Skeletal muscle tissue (tissue), 4 donors: Measurements from ENCODE around the gene PSMG4. TPM values are rescaled to one million over a fixed set of nuclear protein-coding genes. Genes with fewer than 3 reads are reported as not detected.

Experiments
- H3K27ac ChIP-seq: one replicate; pipeline ENCODE4 v1.7.0; 2013; ENCODE audit warnings: mild to moderate bottlenecking, low read depth, low read length, inconsistent platforms
- H3K27me3 ChIP-seq, 3 donors: one replicate each; pipeline ENCODE4 v1.7.0; 2013; ENCODE audit warnings: low read length in 3 of 3; ENCODE audit not compliant: control insufficient read depth in 3 of 3, insufficient read depth in 3 of 3
- H3K36me3 ChIP-seq, 3 donors: one replicate each; pipeline ENCODE4 v1.7.0; 2013; ENCODE audit warnings: low read length in 3 of 3; ENCODE audit not compliant: control insufficient read depth in 3 of 3, insufficient read depth in 3 of 3
- H3K4me1 ChIP-seq, 3 donors: one replicate each; pipeline ENCODE4 v1.7.0; 2013; ENCODE audit warnings: low read length in 3 of 3, mild to moderate bottlenecking in 3 of 3; ENCODE audit not compliant: control insufficient read depth in 3 of 3, insufficient read depth in 3 of 3
- H3K4me3 ChIP-seq, 3 donors: one replicate each; pipeline ENCODE4 v1.7.0; 2013; ENCODE audit warnings: low read length in 3 of 3
- H3K9ac ChIP-seq, 3 donors: one replicate each; pipeline ENCODE4 v1.7.0; 2013; ENCODE audit warnings: low read length in 3 of 3, mild to moderate bottlenecking in 3 of 3, moderate library complexity in 2 of 3, low read depth in 1 of 3
- H3K9me3 ChIP-seq, 3 donors: one replicate each; pipeline ENCODE4 v1.7.0; 2013; ENCODE audit warnings: low read length in 3 of 3; ENCODE audit not compliant: control insufficient read depth in 3 of 3
- total RNA-seq: library from RNA; depleted of rRNA; stranded (reverse); fragments of >200 nt; gene quantifications from one replicate; pipeline ENCODE4 v1.2.3, GENCODE V29; 2014
- donor health status: Osteomylitis.

Gene PSMG4
- total RNA-seq, 1 donor from 2014 or later, result 16.7 TPM

DNA sequence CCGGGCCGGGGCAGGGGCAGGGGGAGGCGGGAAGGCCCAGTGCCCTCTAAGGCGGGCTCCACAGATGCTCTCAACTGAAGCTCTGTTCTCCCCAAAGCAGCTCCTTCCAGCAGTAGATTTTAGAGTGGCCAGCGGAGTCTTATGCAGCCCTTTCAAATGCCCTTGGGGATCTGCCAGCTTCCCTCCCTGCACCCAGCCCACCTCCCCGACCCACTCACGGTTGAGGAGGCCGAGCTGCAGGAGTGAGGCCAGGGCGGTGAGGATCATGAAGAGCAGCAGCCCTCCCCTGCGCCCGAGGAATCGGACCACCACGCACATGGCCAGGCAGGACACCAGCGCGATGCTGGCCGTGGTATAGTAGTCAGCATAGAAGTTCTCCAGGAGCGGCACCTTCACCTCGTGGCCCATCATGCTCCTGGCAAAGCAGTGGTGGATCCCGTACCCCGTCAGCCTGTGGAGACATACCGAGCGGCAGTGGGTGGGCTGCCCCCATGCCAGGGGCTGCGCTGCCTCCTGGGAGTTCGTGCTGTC is 28.0 kb downstream of the PSMG4 start:
- H3K36me3 ChIP-seq, result peaks cover 0 to 7% (median 3%) of the 10 kb centered on the region in 3 donors
- H3K27ac ChIP-seq, result no peak overlapping the region
- no peaks in the 10 kb centered on the region for H3K27me3 ChIP-seq
- H3K4me3 ChIP-seq, result no peak overlapping the region
- peaks cover 15 to 30% (median 27%) of the 10 kb centered on the region in 3 donors for H3K4me1 ChIP-seq
- H3K9me3 ChIP-seq, result no peaks in the 10 kb centered on the region
- H3K9ac ChIP-seq, result no peak overlapping the region

DNA sequence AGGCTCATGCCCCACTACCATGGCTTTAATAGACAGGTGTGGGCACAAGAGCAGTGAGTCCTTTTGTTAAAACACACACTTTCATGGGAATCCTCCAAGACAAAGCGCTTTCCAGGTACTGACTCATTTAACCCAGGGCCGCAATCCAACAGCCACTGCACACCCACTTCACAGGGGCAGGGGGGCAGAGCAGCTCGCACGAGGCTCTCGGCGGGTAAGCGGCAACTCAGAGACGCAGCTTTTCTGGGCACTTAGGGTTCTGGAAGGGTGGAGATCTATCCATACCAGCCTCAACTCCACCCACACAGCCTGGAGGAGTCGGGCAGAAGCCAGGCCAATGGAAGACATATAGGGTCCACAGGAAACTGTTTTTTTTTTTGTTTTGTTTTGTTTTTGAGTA is 28.6 kb downstream of the PSMG4 start:
- Histone ChIP-seq H3K36me3 (peaks cover 0 to 7% (median 3%) of the 10 kb centered on the region in 3 donors), H3K9me3 (no peaks in the 10 kb centered on the region), H3K4me1 (peaks cover 11 to 24% (median 21%) of the 10 kb centered on the region in 3 donors), H3K9ac (no peak overlapping the region), H3K4me3 (no peak overlapping the region), H3K27ac (no peak overlapping the region), H3K27me3 (no peaks in the 10 kb centered on the region)

DNA sequence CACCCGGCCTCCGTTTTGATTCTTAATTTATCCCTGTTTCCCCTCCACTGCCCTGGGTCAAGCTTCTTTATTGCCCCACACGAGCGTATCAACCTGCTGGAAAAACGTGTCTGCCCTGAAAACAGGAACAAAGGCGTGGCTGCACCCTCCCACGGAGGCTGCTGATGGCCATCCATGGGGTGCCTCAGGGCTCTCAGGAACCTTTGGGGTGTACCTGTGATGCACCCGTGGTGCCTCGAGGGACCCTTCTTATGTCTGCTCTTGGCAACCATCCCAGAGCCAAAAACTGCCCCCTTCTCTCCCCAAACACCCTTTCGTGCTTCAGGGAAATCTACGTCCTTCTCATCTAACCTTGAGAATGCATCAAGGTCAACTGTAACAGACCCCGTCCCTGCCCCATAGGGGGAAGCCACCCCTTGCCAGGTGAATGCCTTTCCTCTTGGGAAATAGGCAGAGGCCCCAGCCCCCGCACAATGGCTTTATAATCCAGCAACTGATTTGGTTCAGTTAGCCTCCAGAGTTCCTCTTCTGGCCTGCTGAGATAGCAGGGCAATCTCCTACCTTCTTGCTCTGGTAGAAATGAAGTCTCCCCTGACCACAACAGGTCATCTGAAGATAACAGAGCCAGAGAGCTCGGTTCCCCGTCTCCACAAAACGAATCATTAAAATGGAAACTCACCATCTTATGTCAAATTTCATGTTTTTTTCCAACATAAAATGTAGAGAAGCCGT is 29.4 kb downstream of the PSMG4 start:
- Histone ChIP-seq H3K9me3 (no peaks in the 10 kb centered on the region), H3K27me3 (no peaks in the 10 kb centered on the region), H3K27ac (no peak overlapping the region), H3K9ac (no peak overlapping the region), H3K4me3 (no peak overlapping the region), H3K36me3 (peaks cover 0 to 7% (median 3%) of the 10 kb centered on the region in 3 donors), H3K4me1 (peaks cover 5 to 17% (median 16%) of the 10 kb centered on the region in 3 donors)

DNA sequence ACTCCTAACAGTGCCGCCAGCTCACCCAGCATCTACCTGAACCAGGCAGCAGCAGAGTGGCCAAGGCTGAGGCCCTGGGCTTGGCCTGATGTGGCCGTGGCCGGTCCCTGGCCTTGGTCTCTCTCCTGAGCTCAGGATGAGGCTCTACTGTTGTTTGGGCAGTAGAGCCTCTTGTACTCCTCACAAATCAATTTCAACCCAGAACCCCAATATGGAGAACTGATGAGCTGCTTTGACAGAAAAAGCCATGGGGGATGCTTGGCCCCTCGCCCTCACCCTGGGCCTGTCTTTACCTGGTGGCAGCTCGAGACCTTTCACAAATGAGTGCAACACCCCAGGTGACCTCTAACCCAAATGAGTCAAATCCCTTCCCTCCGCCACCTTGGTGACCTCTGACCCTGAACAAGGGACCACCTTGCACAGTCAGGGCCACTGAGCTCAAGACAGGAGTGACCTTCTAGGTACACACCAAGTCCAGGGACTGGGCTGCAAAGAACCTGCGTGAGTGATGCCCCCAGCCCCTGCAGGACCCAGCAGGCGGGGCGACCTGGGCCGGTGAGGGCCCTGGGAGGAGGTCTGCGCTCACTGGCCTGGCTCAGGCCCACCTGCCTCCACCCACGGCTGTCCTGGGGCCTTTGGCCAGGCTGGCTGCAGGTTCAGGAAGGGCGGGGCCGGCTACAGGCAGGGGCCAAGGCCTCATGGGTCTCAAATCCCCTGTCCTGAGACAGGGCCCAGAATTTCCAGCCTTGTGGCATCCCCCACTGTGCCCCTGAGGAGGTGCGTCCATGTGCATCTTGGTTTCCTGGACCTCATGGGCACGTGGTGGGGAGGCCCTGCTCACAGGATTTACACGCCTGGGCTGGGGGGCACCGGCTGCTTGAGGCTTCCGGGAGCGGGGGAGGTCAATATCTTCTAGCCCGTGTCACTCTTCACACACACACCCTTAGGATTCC is 30.2 kb downstream of the PSMG4 start:
- no peaks in the 10 kb centered on the region for H3K9me3 ChIP-seq
- peaks cover 0 to 5% (median 1%) of the 10 kb centered on the region in 3 donors for H3K36me3 ChIP-seq
- no peaks in the 10 kb centered on the region for H3K27me3 ChIP-seq
- no peak overlapping the region for H3K27ac ChIP-seq
- H3K4me1 ChIP-seq, result peaks cover 5 to 13% (median 10%) of the 10 kb centered on the region in 3 donors
- H3K4me3 ChIP-seq, result no peak overlapping the region
- H3K9ac ChIP-seq, result no peak overlapping the region

DNA sequence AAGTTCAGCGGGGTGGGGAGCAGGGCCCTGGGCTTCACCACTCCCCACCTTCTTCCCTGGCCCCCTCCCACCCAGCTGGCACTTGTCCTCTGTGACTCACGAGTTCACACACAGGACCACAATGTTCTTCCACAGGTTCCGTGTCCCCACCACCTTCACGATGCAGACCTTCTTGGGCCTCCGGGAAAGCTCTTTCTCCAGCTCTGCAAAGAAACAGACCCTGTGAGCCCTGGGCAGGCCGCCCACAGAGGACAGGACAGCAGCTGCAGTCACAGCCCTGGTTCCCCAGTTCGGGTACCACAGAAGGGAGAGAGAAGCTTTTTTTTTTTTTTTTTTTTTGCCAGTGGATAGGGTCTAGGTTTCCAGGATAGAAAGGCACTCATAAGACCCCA is 30.9 kb downstream of the PSMG4 start:
- Histone ChIP-seq H3K9ac (no peak overlapping the region), H3K27ac (no peak overlapping the region), H3K36me3 (peaks cover 0 to 4% (median 3%) of the 10 kb centered on the region in 3 donors), H3K4me3 (no peak overlapping the region), H3K4me1 (peaks cover 0 to 6% (median 3%) of the 10 kb centered on the region in 3 donors), H3K9me3 (no peaks in the 10 kb centered on the region), H3K27me3 (no peaks in the 10 kb centered on the region)

DNA sequence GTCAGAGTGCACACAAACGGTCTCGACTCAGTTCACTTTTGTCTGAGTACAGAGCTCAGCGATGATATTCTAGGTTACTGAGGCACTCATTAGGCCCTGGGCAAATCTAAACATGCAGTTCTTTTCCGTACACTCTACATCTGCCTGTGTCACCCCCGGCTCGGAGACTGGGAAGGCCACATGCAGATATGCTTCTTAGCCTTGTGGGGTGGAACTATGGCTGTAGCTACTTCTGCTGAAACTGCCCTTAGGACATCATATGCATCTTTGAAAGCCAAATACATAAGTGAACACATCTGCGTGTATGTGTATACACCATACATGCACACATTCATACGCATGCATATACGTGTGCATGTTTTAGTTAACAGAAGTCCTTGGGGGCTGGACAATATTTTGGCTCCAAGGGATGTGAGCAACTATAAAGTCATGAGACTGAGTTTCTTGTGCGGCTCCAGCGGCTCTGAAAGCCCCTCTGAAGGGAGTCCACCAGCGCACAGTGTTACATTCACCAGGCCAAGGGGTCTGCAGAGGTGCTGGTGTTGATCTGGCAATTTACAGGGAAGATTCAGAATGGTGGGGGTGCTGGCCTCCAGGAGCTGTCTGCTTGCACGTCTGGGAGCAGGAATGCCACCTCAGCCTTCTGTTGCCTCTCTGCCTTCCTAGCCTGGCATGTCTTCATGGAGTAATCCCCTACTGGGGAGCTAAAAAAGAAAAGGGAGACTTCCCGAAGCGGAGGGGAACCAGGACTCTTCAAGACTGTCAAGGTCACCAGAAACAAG is 31.6 kb downstream of the PSMG4 start:
- H3K4me1 ChIP-seq, result peaks cover 0 to 9% (median 7%) of the 10 kb centered on the region in 3 donors
- no peak overlapping the region for H3K27ac ChIP-seq
- peaks cover 0 to 4% (median 3%) of the 10 kb centered on the region in 3 donors for H3K36me3 ChIP-seq
- no peak overlapping the region for H3K4me3 ChIP-seq
- no peaks in the 10 kb centered on the region for H3K27me3 ChIP-seq
- no peaks in the 10 kb centered on the region for H3K9me3 ChIP-seq
- H3K9ac ChIP-seq, result no peak overlapping the region

DNA sequence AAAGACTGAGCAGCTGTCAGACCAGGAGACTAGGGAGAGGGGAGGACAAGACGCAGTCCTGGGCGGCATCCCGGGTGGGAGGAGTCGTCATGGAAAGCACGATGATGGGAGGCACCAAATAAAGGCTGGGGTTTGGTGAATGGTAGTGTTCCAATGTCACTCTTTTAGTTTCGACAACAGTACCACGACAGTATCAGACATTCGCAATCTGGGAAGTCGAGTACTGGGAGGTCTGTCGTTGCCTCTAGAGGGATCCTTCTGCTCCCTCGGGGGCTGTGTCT is 32.1 kb downstream of the PSMG4 start:
- no peak overlapping the region for H3K9ac ChIP-seq
- H3K27me3 ChIP-seq, result no peaks in the 10 kb centered on the region
- no peak overlapping the region for H3K27ac ChIP-seq
- peaks cover 3 to 13% (median 11%) of the 10 kb centered on the region in 3 donors for H3K4me1 ChIP-seq
- H3K9me3 ChIP-seq, result no peaks in the 10 kb centered on the region
- H3K4me3 ChIP-seq, result no peak overlapping the region
- peaks cover 0 to 4% (median 3%) of the 10 kb centered on the region in 3 donors for H3K36me3 ChIP-seq

DNA sequence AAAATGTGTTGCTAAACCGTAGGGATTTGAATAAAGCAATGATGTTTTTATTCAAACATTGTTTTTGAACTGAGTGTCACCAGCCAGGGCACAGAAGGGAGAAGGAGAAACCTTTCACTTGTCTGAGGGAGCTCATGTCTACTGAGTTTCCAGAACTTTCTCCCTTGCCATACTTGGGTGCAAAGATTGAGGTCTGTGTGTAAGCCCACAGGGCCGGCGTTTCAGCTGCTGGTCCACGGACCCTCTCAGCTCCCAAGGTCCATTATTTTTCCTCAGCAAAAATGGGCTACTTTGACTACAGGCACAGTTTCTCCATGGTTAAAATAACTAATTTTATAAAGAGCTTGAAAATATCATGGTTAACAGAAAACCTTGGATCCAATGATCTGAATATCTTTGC is 32.6 kb downstream of the PSMG4 start:
- peaks cover 0 to 4% (median 3%) of the 10 kb centered on the region in 3 donors for H3K36me3 ChIP-seq
- H3K27me3 ChIP-seq, result no peaks in the 10 kb centered on the region
- H3K27ac ChIP-seq, result no peak overlapping the region
- no peak overlapping the region for H3K9ac ChIP-seq
- H3K4me3 ChIP-seq, result no peak overlapping the region
- peaks cover 3 to 18% (median 16%) of the 10 kb centered on the region in 3 donors for H3K4me1 ChIP-seq
- no peaks in the 10 kb centered on the region for H3K9me3 ChIP-seq

DNA sequence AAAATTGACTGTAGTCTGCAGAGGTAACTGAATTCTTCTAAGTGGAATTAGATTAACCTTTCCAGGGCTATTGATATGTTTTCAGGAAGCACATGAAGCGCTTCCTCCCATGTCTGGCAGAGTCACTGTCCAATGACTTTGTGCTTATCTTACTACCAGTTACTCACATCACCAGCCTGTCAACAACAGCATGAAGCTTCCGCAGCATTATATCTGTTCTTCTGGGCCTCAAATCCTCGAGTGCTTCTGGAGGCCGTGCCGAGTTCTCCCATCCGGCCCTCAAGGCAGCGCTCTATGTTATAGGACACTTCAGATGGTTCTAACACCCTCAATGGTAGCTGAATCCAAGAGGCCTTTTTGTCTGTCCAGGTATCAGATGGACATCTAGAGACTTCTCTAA is 33.2 kb downstream of the PSMG4 start:
- Histone ChIP-seq H3K27ac (no peak overlapping the region), H3K9ac (no peak overlapping the region), H3K9me3 (no peaks in the 10 kb centered on the region), H3K27me3 (peaks cover 0 to 3% (median 0%) of the 10 kb centered on the region in 3 donors), H3K4me1 (peaks cover 3 to 22% (median 21%) of the 10 kb centered on the region in 3 donors), H3K36me3 (peaks cover 0 to 8% (median 3%) of the 10 kb centered on the region in 3 donors), H3K4me3 (no peak overlapping the region)
